H1 (cell line): ENCODE data around the gene TUBGCP3. TPM values are rescaled to one million over a fixed set of nuclear protein-coding genes. Genes with fewer than 3 reads are reported as not detected.

ENCODE experiments used
- CBX8 ChIP-seq: fragments of 300-800, 300-1000 bp; sonication (generic); IDR thresholded peaks from 2 replicates; pipeline ENCODE4 v1.7.1; 2016; ENCODE audit warnings: low read depth, low read length, borderline replicate concordance
- CHD7 ChIP-seq: fragments of 300-600 bp; sonication (generic); IDR thresholded peaks from 2 replicates; pipeline ENCODE4 v1.7.1; 2012; ENCODE audit warnings: low read length, moderate library complexity, mild to moderate bottlenecking, inconsistent platforms; ENCODE audit not compliant: insufficient replicate concordance
- CTBP2 ChIP-seq: IDR thresholded peaks from 2 replicates; pipeline ENCODE4 v1.7.0; 2011; ENCODE audit warnings: borderline replicate concordance, mild to moderate bottlenecking, moderate library complexity, mixed read lengths, low read length; ENCODE audit not compliant: insufficient read depth, insufficient read length
- KDM1A ChIP-seq: fragments of 200-600, 300-600 bp; sonication (generic); IDR thresholded peaks from 2 replicates; pipeline ENCODE4 v1.7.1; 2016; ENCODE audit warnings: mild to moderate bottlenecking, low read length, borderline replicate concordance
- polyA plus RNA-seq, 7 experiments: library from polyadenylated mRNA; depleted of rRNA in 3 of 7; stranded (reverse) in 5 of 7; unstranded in 2 of 7; fragments of >200 nt in 5 of 7; fragments of 200-250 nt in 2 of 7; gene quantifications; 1 replicate in 5 of 7; 2 replicates in 1 of 7; 4 replicates in 1 of 7; pipeline versions ENCODE4 v1.2.1 to v1.2.3, GENCODE V29; 2011 to 2013; ENCODE audit warnings: missing spikeins in 2 of 7, mixed read lengths in 2 of 7
- total RNA-seq: library from RNA; stranded (reverse); fragmentation: NEBNext Ultra II Directional; extraction: Animal tissue kit (Norgen Biotek cat#: 25700); gene quantifications from 2 replicates; pipeline ENCODE4 v1.2.1, GENCODE V29; 2021

Gene TUBGCP3
- total and polyA plus RNA-seq, 2 of the 8 experiments (the other 6 are each of a cell fraction or from before 2014, with no cell fraction given): 27.0 to 31.7 TPM

DNA sequence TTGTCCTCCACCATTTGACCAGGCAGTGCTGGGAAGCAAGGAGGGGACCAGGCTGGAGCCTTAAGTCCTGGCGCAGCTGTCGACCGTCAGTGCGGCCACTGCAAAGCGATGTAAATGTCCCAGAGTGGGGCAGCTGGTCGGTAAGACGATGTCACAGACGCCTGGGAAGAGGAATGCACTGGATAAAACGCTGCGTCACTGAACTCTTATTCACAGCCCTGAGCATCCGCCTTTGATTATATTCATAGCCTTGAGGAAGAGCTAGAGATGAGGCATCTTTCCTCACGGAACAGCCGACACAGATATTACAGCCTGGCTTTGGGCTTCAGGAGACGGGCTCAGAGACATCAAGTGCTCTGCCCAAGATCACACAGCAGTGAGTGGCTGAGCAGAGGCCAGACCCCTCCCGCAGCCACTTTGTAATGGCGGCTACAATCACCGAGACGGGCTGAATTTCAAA, 17.6 kb upstream of the TUBGCP3 start (continued):
- TF ChIP-seq CHD7 (no peak), KDM1A (peak; percentile 97), CTBP2 (no peak), CBX8 (no peak)
